H9 (cell line): Measurements from ENCODE around the gene SUGP1. TPM values are rescaled to one million over a fixed set of nuclear protein-coding genes. Genes with fewer than 3 reads are reported as not detected.

ENCODE experiments used
- DNase-seq: peaks from one replicate; pipeline ENCODE4 v3.0.0-alpha.2; 2017
- H2AFZ ChIP-seq: one replicate; pipeline ENCODE4 v1.6.1; 2013; ENCODE audit warnings: mild to moderate bottlenecking, low read length, control low read depth, moderate library complexity
- H2AK5ac ChIP-seq: 2 replicates; pipeline ENCODE4 v1.6.1; 2013; ENCODE audit warnings: low read length, control low read depth, mixed read lengths; ENCODE audit not compliant: insufficient read length
- H2BK120ac ChIP-seq: one replicate; pipeline ENCODE4 v1.6.1; 2013; ENCODE audit warnings: low read depth, mild to moderate bottlenecking, low read length, control low read depth, inconsistent platforms; ENCODE audit not compliant: poor library complexity, severe bottlenecking
- H2BK12ac ChIP-seq: 2 replicates; pipeline ENCODE4 v1.6.1; 2013; ENCODE audit warnings: low read length, control low read depth, mixed read lengths, low read depth; ENCODE audit not compliant: insufficient read length
- H2BK15ac ChIP-seq: 2 replicates; pipeline ENCODE4 v1.6.1; 2013; ENCODE audit warnings: low read depth, low read length, control low read depth
- H2BK20ac ChIP-seq: one replicate; pipeline ENCODE4 v1.6.1; 2013; ENCODE audit warnings: low read depth, mild to moderate bottlenecking, low read length, control low read depth, inconsistent platforms; ENCODE audit not compliant: poor library complexity, severe bottlenecking
- H2BK5ac ChIP-seq: 2 replicates; pipeline ENCODE4 v1.6.1; 2013; ENCODE audit warnings: low read length, control low read depth, mixed read lengths; ENCODE audit not compliant: insufficient read length
- H3K14ac ChIP-seq: 2 replicates; pipeline ENCODE4 v1.6.1; 2013; ENCODE audit warnings: low read length, control low read depth; ENCODE audit not compliant: insufficient read depth
- H3K18ac ChIP-seq: 2 replicates; pipeline ENCODE4 v1.6.1; 2013; ENCODE audit warnings: low read depth, mild to moderate bottlenecking, mixed read lengths, low read length, control low read depth; ENCODE audit not compliant: insufficient read length
- H3K23ac ChIP-seq: 2 replicates; pipeline ENCODE4 v1.6.1; 2013; ENCODE audit warnings: low read length, control low read depth, mixed read lengths, low read depth; ENCODE audit not compliant: insufficient read length
- H3K23me2 ChIP-seq: 2 replicates; pipeline ENCODE4 v1.6.1; 2013; ENCODE audit warnings: low read depth, mild to moderate bottlenecking, mixed read lengths, low read length, control low read depth; ENCODE audit not compliant: insufficient read length, poor library complexity, severe bottlenecking
- H3K27ac ChIP-seq: 2 replicates; pipeline ENCODE4 v1.5.1; 2013; ENCODE audit warnings: low read length, control low read depth, mixed read lengths, low read depth; ENCODE audit not compliant: insufficient read length
- H3K27me3 ChIP-seq: 2 replicates; pipeline ENCODE4 v1.6.1; 2013; ENCODE audit warnings: low read length, control low read depth, inconsistent platforms; ENCODE audit not compliant: insufficient read depth
- H3K4ac ChIP-seq: 2 replicates; pipeline ENCODE4 v1.6.1; 2013; ENCODE audit warnings: low read depth, mild to moderate bottlenecking, control low read depth, inconsistent platforms, low read length, moderate library complexity
- H3K4me1 ChIP-seq: 2 replicates; pipeline ENCODE4 v1.6.1; 2013; ENCODE audit warnings: low read length, control low read depth, inconsistent platforms; ENCODE audit not compliant: insufficient read depth
- H3K4me2 ChIP-seq: 2 replicates; pipeline ENCODE4 v1.6.1; 2013; ENCODE audit warnings: low read length, control low read depth, mixed read lengths; ENCODE audit not compliant: insufficient read length, insufficient read depth
- H3K56ac ChIP-seq: 2 replicates; pipeline ENCODE4 v1.6.1; 2013; ENCODE audit warnings: low read depth, mild to moderate bottlenecking, mixed read lengths, low read length, control low read depth; ENCODE audit not compliant: insufficient read length
- H3K79me1 ChIP-seq: 2 replicates; pipeline ENCODE4 v1.6.1; 2013; ENCODE audit warnings: low read depth, mild to moderate bottlenecking, moderate library complexity, low read length, control low read depth, inconsistent platforms; ENCODE audit not compliant: insufficient read depth, poor library complexity, severe bottlenecking
- H3K79me2 ChIP-seq: 2 replicates; pipeline ENCODE4 v1.6.1; 2013; ENCODE audit warnings: low read length, control low read depth, inconsistent platforms; ENCODE audit not compliant: insufficient read depth
- H3K9ac ChIP-seq: 2 replicates; pipeline ENCODE4 v1.6.1; 2013; ENCODE audit warnings: low read length, control low read depth, mixed read lengths; ENCODE audit not compliant: insufficient read length; ENCODE audit errors: extremely low read depth
- H3K9me3 ChIP-seq: one replicate; pipeline ENCODE4 v1.6.1; 2013; ENCODE audit warnings: low read depth, low read length, inconsistent platforms; ENCODE audit not compliant: control insufficient read depth
- H3T11ph ChIP-seq: one replicate; pipeline ENCODE4 v1.6.1; 2013; ENCODE audit warnings: mild to moderate bottlenecking, low read length, control low read depth, inconsistent platforms
- H4K20me1 ChIP-seq: one replicate; pipeline ENCODE4 v1.6.1; 2013; ENCODE audit not compliant: control insufficient read depth, insufficient read length, insufficient read depth
- H4K5ac ChIP-seq: 2 replicates; pipeline ENCODE4 v1.6.1; 2013; ENCODE audit warnings: low read depth, mild to moderate bottlenecking, mixed read lengths, low read length, control low read depth; ENCODE audit not compliant: insufficient read length
- H4K8ac ChIP-seq: replicated peaks from 2 replicates; pipeline ENCODE4 v1.6.1; 2013; ENCODE audit warnings: low read length, control low read depth, mixed read lengths, low read depth; ENCODE audit not compliant: insufficient read length
- H4K91ac ChIP-seq: 2 replicates; pipeline ENCODE4 v1.6.1; 2013; ENCODE audit warnings: low read depth, mild to moderate bottlenecking, moderate library complexity, mixed read lengths, low read length, control low read depth; ENCODE audit not compliant: insufficient read length
- H3K27ac Mint-ChIP-seq, 3 experiments: 2 replicates in 2 of 3; 3 replicates in 1 of 3; pipeline ENCODE4 v1.8.0; 2020 to 2021; ENCODE audit warnings: mixed read lengths in 3 of 3, mild to moderate bottlenecking in 1 of 3, moderate library complexity in 1 of 3
- H3K27me3 Mint-ChIP-seq: 2 replicates; pipeline ENCODE4 v1.8.0; 2021; ENCODE audit warnings: low read depth, mild to moderate bottlenecking, moderate library complexity, mixed read lengths
- H3K36me3 Mint-ChIP-seq, 3 experiments: 2 replicates in 2 of 3; 3 replicates in 1 of 3; pipeline ENCODE4 v1.8.0; 2020 to 2021; ENCODE audit warnings: low read depth in 3 of 3, mixed read lengths in 3 of 3; ENCODE audit not compliant: insufficient read depth in 1 of 3
- H3K4me1 Mint-ChIP-seq, 2 experiments: 2 replicates each; pipeline ENCODE4 v1.8.0; 2020; ENCODE audit warnings: mixed read lengths in 2 of 2
- H3K4me3 Mint-ChIP-seq, 2 experiments: 2 replicates in 1 of 2; 3 replicates in 1 of 2; pipeline ENCODE4 v1.8.0; 2020 to 2021; ENCODE audit warnings: mild to moderate bottlenecking in 2 of 2, mixed read lengths in 2 of 2, moderate library complexity in 1 of 2
- H3K9me3 Mint-ChIP-seq, 2 experiments: 2 replicates in 1 of 2; 3 replicates in 1 of 2; pipeline ENCODE4 v1.8.0; 2020; ENCODE audit warnings: mild to moderate bottlenecking in 2 of 2, mixed read lengths in 2 of 2, moderate library complexity in 1 of 2
- CTCF ChIP-seq: fragments of 200-600 bp; sonication (generic); conservative IDR thresholded peaks from 3 replicates; pipeline ENCODE4 v1.8.0; 2021; ENCODE audit warnings: antibody characterized with exemption, mild to moderate bottlenecking
- WGBS: extraction: QIAGEN DNeasy Blood & Tissue Kit; methylation state at CpG from one replicate; pipeline ENCODE4 v1.1.7; 2013; ENCODE audit warnings: missing lambda C conversion rate, low lambda C conversion rate, mixed read lengths; ENCODE audit not compliant: insufficient read length; ENCODE audit errors: extremely low coverage; 5-methylcytosine and 5-hydroxymethylcytosine counted together
- total RNA-seq: library from RNA; stranded (reverse); gene quantifications from 2 replicates; pipeline ENCODE4 v1.2.1, GENCODE V29; 2021

SUGP1 gene
- total RNA-seq, 1 experiment from 2014 or later, result 103 TPM

- no peaks in the 10 kb centered on the region for H3K27me3 Mint-ChIP-seq
- no peak overlapping the region for H2BK20ac ChIP-seq
- H3K23ac ChIP-seq, result no peak overlapping the region
- no peak for TF ChIP-seq CTCF
- H3K23me2 ChIP-seq, result no peaks in the 10 kb centered on the region
- H3K9me3 Mint-ChIP-seq, result no peaks in the 10 kb centered on the region
- H2BK5ac ChIP-seq, result no peak overlapping the region
- peaks cover 15 to 46% (median 46%) of the 10 kb centered on the region in 3 experiments; a peak in 6 of 7 replicates for H3K36me3 Mint-ChIP-seq
- no peak overlapping the region for H3K14ac ChIP-seq
- no peaks in the 10 kb centered on the region for H3K9me3 ChIP-seq
- no peak for DNase-seq
- no peaks in the 10 kb centered on the region for H3K79me2 ChIP-seq
- no peak overlapping the region for H2AK5ac ChIP-seq
- no peak overlapping the region for H2BK12ac ChIP-seq
- no peak overlapping the region for H3K4me2 ChIP-seq
- H3K79me1 ChIP-seq, result no peaks in the 10 kb centered on the region
- H3K4me3 Mint-ChIP-seq, result no peak overlapping the region
- H3K18ac ChIP-seq, result no peak overlapping the region
- H3K56ac ChIP-seq, result no peak overlapping the region
- no peak overlapping the region for H2AFZ ChIP-seq
- H2BK120ac ChIP-seq, result no peak overlapping the region
- no peak overlapping the region for H3K27ac ChIP-seq
- no peaks in the 10 kb centered on the region for H3K4me1 Mint-ChIP-seq
- H3K9ac ChIP-seq, result no peak overlapping the region
- H4K20me1 ChIP-seq, result no peaks in the 10 kb centered on the region
- no peaks in the 10 kb centered on the region for H3K27me3 ChIP-seq
- no peak overlapping the region for H2BK15ac ChIP-seq
- no peak overlapping the region for H4K5ac ChIP-seq
- no peak overlapping the region for H4K91ac ChIP-seq
- no peak overlapping the region for H3T11ph ChIP-seq
- no peak overlapping the region for H3K4ac ChIP-seq
- H3K4me1 ChIP-seq, result no peaks in the 10 kb centered on the region
- WGBS, result no CpG with 5 or more reads among the region's 17 CpGs
- H3K27ac Mint-ChIP-seq, result no peak overlapping the region
- H4K8ac ChIP-seq, result no peak overlapping the region
These were observed 16.8 kb upstream of the SUGP1 start for GRCh38 chr19:19337120-19337519.
